NCI-H345 treated with DMSO at 0.1 percent for 48 hours (cell line): ENCODE measurements around the gene METRN.

ENCODE experiments used
- DNase-seq: peaks from one replicate; lab custom pipeline; 2025; ENCODE audit not compliant: unreplicated experiment; lab: John Stamatoyannopoulos, UW

The METRN gene

DNA sequence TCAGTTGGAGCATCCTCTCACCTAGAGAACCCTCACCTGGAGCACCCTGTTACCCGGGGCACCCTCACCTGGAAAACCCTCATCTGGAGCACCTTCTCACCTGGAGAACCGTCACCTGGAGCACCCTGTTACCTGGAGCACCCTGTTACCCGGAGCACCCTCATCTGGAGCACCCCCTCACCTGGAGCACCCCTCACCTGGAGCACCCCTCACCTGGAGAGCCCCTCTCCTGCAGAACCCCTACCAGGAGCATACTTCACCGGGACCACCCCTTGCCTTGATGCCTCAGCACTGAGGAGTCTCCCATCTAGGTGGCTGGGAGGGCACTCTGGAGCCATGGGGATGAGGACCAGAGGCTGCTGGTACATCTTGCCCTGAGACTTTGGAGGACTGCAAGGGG, 6.0 kb upstream of the METRN start:
- DNase-seq, result no peak

DNA sequence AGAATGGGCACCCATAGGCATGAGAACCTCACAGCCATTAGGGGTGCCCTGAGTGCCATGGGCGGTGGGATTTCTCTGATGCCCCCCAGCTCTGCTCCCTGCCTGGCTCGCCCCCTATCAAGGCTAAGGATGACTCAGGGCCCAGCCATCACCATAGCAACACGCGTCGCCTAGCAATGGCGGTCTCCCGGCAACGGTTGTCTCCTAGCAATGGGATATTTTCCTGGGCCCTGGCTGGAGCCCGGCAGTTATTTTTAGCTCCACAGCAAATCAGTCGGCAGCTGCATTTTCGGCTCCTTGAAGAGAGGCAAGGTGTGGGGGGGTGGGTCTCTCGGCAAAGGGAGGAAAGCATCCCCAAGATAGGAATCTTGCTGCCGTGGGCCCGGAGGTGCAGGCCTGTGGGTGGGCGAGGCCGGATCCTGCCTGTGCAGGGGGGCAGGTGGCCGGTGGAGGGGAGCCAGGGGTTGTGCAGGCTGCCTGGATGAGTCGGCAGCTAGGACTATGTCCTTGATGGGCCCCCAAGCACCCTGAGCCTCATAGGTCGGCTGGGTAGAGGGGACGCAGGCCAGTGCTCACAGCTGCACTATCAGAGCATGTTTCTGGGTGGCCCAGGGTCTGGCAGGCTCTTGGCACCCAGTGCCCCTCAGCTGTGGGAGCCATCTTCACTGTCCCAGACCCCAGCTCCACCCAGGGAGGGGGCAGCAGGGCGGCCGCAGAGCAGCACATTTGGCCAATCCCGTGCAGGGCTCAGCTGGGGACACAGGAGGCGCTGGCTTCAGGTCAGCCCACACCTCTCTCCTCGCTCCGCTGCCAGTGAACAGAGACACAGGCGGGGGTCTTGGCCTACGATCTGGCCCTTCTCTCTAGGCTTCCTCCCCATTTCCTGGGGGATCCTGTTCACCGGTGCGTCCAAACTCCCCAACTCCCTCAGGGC, 5.1 kb upstream of the METRN start:
- peak; percentile 76 for DNase-seq

DNA sequence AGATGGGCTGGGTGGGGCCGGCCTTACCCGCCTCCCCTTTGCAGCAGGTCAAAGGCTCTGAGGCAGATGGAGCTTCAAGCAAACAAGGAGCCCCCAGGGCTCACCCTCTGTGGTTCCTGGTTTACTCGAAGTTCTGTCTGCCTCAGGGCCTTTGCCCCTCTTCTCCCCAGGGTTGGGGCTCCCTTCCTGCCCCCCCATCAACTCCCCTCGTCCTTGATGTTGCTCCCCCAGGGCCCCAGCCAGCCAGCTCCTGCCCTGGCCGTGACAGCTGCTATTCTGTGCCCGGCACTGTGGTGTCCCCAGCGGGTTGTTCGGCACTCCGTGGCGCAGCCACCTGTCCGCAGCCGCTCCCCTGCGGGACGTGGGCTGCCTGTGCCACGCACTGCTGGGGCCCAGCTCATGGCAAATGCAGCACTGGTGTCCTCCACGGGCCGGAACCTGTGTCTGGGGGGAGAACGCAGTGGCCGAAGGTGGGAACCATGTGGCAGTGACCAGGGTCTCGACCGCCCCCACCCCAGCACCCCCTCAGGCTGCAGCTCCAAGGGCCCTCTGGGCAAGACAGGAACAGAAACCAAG, 4.3 kb upstream of the METRN start:
- no peak for DNase-seq

DNA sequence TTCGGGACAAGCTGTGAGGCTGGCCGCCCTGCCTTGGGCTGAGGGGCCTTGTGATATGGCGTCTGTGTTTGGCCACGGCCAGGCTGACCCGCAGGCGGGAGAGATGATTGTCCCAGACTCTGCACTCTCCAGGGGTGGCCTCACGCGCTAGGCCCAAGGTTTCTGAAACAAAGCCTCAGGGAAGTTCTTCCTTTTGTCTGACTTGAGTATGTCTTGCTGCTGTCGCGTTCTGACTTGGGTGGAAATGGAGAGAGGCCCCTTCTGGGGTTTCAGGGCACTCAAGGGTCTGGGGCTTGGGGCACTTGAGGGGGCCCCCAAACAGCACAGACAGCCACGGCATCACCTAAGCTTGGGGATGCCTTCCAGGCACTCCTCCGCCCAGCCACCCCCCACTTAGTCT, 3.8 kb upstream of the METRN start:
- no peak for DNase-seq

DNA sequence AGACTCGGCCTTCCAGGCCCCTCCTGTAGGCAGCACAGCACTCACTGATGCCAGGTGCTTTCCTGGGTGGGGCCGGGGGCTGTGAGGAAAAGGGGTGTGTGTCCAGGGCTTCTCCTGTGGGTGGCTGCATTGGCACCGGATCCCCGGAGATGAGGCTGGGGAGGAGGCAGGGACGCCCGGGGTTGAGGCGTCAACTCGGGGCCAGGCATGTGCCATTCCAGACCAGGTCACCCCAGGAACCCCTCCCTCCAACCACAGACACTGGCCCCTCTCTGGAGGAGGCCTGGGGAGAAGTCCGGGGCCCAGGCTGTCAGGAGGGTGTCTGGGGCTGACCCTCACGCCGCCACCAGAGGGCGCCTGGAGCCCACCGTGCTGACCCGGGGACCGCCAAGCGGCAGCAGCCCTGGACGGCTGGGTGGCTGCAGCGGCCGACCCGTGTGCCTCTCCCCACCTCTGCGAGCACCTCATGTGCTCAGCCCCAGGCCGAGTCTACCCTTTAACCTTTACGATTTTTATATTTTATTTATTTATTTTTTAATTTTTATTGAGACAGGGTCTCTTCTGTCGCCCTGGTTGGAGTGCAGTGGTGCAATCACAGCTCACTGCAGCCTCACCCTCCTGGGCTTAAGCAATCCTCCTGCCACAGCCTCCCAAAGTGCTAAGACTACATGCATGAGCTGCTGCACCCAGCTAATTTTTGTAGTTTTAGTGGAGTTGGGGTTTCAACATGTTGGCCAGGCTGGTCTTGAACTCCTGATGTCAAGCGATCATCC, 3.2 kb upstream of the METRN start:
- DNase-seq, result peak; percentile 31

DNA sequence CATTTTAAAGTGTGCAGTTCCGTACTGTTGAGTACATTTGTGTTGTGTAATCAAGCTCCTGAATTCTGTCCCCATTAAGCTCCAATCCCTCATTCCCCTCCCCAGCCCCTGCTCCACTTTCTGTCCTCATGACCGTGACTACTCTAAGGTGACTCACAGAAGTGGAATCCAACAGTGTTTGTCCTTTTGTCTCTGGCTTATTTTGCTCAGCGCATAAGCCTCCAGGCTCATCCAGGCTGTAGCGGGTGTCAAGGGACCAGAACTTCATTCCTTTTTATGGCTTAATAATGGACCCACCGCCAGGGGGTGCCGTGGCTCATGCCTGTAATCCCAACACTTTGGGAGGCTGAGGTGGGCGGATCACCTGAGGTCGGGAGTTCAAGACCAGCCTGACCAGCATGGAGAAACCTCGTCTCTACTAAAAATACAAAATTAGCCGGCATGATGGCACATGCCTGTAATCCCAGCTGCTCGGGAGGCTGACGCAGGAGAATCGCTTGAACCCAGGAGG, 2.1 kb upstream of the METRN start:
- peak; percentile 23 for DNase-seq

DNA sequence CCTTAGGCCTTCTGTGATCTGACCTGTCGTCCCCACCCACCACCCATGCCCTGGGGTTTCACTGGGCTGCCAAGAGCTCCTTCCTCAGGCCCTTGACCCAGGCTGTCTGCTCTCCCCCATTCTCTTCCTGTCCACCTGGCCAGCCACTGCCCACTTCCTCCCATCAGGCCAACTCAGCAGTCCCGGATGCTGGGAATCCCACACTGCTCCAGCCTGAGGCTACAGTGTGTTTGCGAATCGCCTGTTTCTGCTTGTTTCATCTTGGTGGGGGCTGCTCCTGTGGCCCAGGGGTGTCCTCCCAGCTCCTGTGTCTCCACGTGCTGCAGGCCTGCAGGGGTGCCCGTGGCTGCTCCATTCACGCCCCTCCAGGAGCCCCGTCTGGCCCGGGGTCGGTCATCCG, 839 bp upstream of the METRN start:
- DNase-seq, result no peak

DNA sequence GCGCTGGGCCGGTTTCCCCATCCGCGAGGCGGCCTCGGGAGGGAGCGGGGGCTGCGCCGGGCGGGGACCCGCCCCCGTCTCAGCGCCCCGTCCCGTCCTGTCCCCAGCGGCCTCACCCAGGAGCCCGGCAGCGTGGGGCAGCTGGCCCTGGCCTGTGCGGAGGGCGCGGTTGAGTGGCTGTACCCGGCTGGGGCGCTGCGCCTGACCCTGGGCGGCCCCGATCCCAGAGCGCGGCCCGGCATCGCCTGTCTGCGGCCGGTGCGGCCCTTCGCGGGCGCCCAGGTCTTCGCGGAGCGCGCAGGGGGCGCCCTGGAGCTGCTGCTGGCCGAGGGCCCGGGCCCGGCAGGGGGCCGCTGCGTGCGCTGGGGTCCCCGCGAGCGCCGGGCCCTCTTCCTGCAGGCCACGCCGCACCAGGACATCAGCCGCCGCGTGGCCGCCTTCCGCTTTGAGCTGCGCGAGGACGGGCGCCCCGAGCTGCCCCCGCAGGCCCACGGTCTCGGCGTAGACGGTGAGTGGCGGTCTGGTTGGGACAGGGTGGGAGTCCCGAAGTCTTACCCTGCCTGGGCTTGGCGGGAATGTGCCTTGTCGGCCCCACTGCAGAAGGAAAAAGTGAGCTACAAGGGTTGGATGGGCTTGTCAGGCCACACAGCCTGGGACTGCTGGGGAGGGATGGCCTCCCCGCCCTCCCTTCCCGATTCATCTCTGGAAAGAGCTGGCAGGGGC, 720 bp downstream of the METRN start:
- no peak for DNase-seq

DNA sequence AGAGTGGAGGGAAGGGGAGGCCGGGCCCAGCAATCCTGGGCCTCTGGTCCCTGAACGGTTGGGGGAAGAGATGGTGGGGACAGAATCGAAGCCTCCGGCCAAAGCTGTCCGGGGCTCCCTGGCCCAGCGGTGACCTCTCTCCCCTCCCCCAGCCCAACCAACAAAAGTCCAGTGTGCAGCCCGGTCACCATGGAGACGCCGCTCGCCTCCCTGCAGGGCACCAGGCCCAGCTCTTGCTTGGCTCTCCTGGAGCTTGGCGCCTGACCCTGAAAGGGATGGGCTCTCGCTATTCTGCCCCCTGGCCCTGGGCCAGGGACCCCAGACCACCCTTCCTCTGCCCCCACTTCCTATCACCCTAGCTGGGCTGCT, 1.3 kb downstream of the METRN start:
- DNase-seq, result no peak

DNA sequence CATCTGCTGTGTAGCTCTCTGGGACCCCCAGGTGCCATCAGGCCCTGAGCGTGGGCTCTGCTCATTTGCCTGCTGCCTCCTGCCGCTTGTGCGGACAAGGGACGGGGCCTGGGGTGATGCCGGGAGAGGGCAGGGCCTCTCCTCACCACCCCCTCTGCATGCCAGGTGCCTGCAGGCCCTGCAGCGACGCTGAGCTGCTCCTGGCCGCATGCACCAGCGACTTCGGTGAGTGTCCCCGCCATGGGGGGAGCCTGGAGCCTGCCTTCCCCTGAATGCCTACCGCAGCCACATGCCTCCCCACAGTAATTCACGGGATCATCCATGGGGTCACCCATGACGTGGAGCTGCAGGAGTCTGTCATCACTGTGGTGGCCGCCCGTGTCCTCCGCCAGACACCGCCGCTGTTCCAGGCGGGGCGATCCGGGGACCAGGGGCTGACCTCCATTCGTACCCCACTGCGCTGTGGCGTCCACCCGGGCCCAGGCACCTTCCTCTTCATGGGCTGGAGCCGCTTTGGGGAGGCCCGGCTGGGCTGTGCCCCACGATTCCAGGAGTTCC, 1.9 kb downstream of the METRN start:
- DNase-seq, result no peak

DNA sequence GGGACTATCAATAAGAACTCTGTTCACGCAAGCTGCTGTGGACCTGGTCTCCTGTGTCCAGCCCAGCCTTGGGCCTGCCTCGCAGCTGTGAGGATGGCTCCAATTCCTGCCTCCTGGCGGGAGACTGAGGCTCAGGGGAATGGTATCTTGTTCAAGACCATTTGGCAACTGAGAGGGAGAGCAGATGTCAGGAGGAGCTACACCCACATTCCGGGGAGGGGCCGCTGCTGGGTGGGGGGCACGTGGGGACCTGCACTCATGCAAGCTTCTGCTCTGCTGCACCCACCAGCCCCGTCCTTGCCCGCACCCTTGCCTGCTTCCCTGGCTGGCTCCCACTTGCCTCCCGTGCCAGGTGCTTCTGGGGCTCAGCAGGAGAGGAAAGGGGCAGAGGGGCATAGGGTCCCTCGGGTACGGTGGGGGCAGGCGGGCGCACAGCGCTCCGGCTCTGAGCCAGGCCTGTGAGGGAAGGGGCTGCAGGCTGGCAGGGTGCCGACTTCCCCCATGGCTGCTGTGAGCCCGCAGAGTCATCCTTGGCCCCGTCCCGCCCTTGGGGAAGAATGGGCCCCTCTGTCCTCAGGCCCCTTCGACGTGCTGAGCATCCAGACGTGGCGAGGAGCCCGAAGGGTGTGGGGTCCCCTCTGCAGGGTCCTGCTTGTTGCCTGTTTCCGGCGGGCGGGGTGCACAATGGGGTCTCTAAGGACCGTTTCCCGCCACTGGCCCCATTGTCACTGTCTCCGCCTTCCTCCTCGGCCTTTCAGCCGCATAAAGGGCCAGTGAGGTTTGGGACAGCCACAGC, 2.7 kb downstream of the METRN start:
- DNase-seq, result no peak

DNA sequence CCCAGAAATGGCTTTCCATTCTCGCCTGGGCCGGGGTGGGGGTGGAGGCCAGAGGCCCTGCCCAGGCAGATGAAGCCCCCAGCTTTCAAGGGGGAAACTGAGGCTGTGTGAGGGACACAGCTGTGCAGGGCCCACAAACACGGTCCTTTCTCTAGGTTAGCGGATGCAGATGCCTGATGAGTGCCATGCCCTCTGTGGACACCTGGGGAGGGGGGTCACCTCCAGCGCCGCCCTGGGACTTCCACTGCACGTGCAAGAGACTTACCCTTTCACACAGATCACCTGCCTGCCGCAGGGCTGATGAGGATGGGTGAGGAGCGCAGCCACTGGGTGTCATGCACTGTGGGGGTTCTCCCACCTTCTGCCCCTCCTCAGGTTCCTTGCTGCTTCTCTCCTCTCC, 3.5 kb downstream of the METRN start:
- DNase-seq, result no peak

DNA sequence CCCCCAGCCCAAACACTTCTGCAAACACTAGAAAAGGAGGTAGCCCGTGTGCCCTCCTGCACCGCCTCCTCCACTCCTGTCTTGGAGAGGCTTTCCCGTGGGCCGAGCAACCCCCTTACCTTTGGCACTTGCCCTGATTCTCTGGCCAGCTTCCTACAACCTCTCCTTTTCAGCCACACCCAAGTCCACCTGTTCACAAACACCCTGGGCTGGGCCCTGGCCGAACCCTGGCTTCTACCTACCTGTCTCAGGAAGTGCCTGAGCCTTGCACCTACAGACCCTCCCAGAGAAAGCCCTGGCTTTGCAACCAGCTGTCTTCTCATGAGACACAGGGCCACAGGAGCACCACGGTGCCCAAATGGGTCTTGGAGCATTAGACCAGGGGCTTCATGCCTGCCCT, 4.0 kb downstream of the METRN start:
- no peak for DNase-seq

DNA sequence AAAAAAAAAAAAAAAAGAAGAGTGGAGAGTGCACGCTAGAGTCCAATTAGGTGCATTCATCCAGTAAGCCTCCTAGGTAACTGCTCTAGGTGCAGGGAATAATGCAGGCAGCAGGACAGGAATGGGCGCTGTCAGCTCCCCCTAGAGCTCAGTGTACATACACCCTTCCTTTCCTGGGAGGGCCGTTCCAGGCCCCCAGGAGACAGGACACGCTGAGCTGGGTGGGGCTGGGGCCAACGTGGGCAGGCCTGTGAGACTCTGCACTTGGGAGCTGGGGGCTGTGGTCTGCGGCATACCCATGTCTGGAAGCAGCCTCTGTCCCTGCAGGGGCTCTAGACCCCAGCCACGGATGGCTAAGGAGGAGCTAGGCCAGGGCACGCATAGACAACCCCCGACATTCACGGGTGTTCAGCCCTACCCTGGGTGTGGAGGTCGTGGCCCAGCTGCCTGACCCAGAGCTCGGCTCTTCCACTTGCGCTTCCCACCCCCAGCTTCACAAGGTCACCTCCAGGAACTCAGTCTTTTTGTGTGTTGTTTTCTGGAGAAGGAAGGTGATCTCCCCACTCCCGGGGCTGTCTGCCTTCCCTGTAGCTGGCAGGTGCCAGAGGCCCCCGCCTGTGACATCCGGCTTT, 5.0 kb downstream of the METRN start:
- peak; percentile 37 for DNase-seq

DNA sequence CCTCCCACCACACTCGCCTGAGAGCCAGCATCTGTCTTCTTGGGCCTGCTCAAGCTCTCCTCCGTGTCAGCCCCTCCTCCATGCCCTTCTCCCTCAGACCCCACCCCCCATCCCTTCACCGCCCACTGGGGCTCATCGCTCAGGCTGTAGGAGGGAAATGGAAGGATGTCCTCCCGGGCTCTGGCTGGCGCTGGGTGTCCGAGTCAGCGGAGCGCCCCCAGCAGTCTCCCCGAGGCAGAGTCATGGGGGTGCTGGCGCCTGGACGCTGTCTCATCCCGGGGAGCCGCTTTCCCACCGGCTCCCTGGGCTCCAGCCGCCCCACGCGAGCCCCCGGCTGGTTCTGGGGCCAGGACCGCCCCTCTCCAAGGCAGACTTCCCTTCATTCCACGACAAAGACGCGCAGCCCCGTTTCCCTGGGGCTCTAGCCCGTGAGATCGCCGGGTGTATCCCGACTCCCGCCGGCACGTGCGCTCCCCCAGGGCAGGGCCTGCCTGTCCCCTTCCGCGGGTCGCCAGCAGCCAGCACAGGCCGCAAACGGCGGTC, 5.6 kb downstream of the METRN start:
- DNase-seq, result peak; percentile 64

DNA sequence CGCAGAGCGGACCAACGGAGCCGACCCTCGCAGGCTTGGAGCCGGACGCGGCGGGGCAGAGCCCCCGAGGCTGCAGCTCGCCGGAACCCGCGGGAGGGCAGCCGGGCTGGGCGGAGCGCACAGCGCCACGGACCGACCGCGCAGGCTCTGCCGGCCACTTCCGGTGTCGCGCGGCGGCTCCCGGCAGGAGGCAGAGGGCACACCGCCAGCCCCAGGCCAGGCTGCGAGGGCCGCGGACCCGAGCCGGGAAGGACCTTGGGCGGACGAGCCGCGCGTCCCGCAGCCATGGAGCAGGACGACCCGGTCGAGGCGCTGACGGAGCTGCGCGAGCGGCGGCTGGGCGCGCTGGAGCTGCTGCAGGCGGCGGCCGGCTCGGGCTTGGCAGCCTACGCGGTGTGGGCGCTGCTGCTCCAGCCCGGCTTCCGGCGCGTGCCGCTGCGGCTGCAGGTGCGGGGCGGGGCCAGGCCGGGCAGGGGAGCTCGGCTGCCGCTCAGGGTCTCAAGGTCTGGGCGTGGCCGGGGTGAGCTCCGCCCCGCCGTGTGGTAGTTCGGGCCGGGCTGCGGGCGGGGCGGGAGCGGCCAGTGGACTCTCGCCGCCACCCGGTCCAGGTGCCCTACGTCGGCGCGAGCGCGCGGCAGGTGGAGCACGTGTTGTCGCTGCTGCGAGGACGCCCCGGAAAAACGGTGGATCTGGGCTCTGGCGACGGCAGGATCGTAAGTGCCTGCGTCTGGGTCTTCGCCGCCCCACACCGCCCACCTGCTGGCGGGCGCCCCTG, 6.3 kb downstream of the METRN start, which contains the start of gene ANTKMT:
ANTKMT (plus strand) TSS at position 157 of the 775 bp plus-strand sequence; CDS start at position 286, 129 bp downstream.
- DNase-seq, result peak; percentile 67

DNA sequence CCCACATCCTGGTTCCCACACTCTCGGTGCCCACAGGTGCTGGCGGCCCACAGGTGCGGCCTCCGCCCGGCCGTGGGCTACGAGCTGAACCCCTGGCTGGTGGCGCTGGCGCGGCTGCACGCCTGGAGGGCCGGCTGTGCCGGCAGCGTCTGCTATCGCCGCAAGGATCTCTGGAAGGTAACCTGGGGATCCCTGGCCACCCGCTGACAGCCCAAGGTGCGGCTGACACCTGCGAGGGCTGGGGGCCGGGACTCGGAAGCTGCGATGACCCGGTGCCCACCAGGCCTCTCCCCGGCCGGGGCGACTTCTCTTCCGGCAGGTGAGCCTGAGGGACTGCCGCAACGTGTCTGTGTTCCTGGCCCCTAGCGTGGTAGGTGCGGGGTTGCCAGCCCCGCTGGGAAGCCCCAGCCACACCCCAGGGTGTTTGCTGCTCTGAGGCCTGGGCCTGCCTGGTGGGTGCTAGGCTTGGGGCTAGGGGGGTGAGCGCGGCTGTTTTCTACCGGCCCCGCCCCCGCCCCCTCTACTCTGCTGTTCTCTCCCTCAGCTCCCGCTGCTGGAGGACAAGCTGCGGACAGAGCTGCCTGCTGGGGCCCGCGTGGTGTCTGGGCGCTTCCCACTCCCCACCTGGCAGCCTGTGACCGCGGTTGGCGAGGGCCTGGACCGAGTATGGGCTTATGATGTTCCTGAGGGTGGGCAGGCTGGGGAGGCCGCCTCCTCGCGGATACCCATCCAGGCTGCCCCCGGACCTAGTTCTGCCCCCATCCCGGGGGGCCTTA, 7.0 kb downstream of the METRN start:
- DNase-seq, result no peak
